ENCODE measurements around the gene RFTN1. TPM values are rescaled to one million over a fixed set of nuclear protein-coding genes. Genes with fewer than 3 reads are reported as not detected.

Gene RFTN1
- polyA plus RNA-seq, 3 donors, result 17.4 to 28.0 (median 27.2) TPM

- H3K4me3 Mint-ChIP-seq, result no peak overlapping the region
Measured at GRCh38 chr3:16485395-16485992, 28.0 kb downstream of the RFTN1 start.

GRCh38 chr3:16484984-16485383 is 28.5 kb downstream of the RFTN1 start:
- Mint-ChIP-seq H3K27me3 (ENCODE audit: low read depth in 3 of 3) (peaks cover 0 to 3% (median 0%) of the 10 kb centered on the region in 3 donors), H3K4me3 (no peak overlapping the region), H3K36me3 (peaks cover 35 to 43% of the 10 kb centered on the region in 2 donors), H3K27ac (no peak overlapping the region), H3K4me1 (peaks cover 40% of the 10 kb centered on the region), H3K9me3 (no peaks in the 10 kb centered on the region)
- TF ChIP-seq, protein P1, sequence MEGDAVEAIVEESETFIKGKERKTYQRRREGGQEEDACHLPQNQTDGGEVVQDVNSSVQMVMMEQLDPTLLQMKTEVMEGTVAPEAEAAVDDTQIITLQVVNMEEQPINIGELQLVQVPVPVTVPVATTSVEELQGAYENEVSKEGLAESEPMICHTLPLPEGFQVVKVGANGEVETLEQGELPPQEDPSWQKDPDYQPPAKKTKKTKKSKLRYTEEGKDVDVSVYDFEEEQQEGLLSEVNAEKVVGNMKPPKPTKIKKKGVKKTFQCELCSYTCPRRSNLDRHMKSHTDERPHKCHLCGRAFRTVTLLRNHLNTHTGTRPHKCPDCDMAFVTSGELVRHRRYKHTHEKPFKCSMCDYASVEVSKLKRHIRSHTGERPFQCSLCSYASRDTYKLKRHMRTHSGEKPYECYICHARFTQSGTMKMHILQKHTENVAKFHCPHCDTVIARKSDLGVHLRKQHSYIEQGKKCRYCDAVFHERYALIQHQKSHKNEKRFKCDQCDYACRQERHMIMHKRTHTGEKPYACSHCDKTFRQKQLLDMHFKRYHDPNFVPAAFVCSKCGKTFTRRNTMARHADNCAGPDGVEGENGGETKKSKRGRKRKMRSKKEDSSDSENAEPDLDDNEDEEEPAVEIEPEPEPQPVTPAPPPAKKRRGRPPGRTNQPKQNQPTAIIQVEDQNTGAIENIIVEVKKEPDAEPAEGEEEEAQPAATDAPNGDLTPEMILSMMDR (IDR thresholded peaks at IDR 0.05), result no peak
- Histone ChIP-seq H3K4me2 (replicated peaks; ENCODE audit: extremely low read depth, low read length, poor library complexity, severe bottlenecking) (no peak overlapping the region), H4K20me1 (ENCODE audit: insufficient read depth, low read length) (no peaks in the 10 kb centered on the region), H3K9ac (ENCODE audit: insufficient read depth, low read length, poor library complexity, severe bottlenecking) (no peak overlapping the region), H2AFZ (ENCODE audit: insufficient read depth, low read depth, low read length, poor library complexity, severe bottlenecking) (no peak overlapping the region), H3K9me3 (replicated peaks in 1 of 2; ENCODE audit: control insufficient read depth in 1 of 2, insufficient read depth in 1 of 2, low read length in 2 of 2) (no peaks in the 10 kb centered on the region), H3K79me2 (ENCODE audit: insufficient read depth, low read length) (peaks cover 7% of the 10 kb centered on the region), H3K27me3 (ENCODE audit: control insufficient read depth in 2 of 2, insufficient read depth in 2 of 2, low read length in 2 of 2) (no peaks in the 10 kb centered on the region), H3K36me3 (replicated peaks in 1 of 2; ENCODE audit: control insufficient read depth in 1 of 2, insufficient read depth in 2 of 2, low read length in 2 of 2) (peaks cover 0 to 41% of the 10 kb centered on the region in 2 donors), H3K4me3 (replicated peaks in 1 of 3; ENCODE audit: low read depth in 2 of 3, low read length in 3 of 3) (no peak overlapping the region), H3K4me1 (ENCODE audit: control insufficient read depth in 1 of 2, insufficient read depth in 2 of 2, low read length in 2 of 2) (peaks cover 24 to 35% of the 10 kb centered on the region in 2 donors), H3K27ac (ENCODE audit: low read depth in 1 of 2, low read length in 2 of 2) (no peak overlapping the region)
- WGBS (ENCODE audit: insufficient coverage), result 100% methylated on average over 1 of the region's 2 CpGs
- no peak for DNase-seq
- intact Hi-C loops (cut with micrococcal nuclease), result no loop called here

More at GRCh38 chr3:16485395-16485992, 28.0 kb downstream of the RFTN1 start:
- TF ChIP-seq, protein P1 (IDR thresholded peaks at IDR 0.05), result no peak
- H3K27me3 Mint-ChIP-seq (ENCODE audit: low read depth in 3 of 3), result peaks cover 0 to 3% (median 0%) of the 10 kb centered on the region in 3 donors
- H3K4me3 ChIP-seq (replicated peaks in 1 of 3; ENCODE audit: low read depth in 2 of 3, low read length in 3 of 3), result no peak overlapping the region
- peaks cover 0 to 42% of the 10 kb centered on the region in 2 donors for H3K36me3 ChIP-seq (replicated peaks in 1 of 2; ENCODE audit: control insufficient read depth in 1 of 2, insufficient read depth in 2 of 2, low read length in 2 of 2)
- H3K27ac ChIP-seq (ENCODE audit: low read depth in 1 of 2, low read length in 2 of 2), result no peak overlapping the region
- H3K36me3 Mint-ChIP-seq, result peaks cover 38 to 47% of the 10 kb centered on the region in 2 donors
- H3K4me1 Mint-ChIP-seq, result peaks cover 37% of the 10 kb centered on the region
- no peaks in the 10 kb centered on the region for H3K9me3 ChIP-seq (replicated peaks in 1 of 2; ENCODE audit: control insufficient read depth in 1 of 2, insufficient read depth in 1 of 2, low read length in 2 of 2)
- DNase-seq, result no peak
- no peaks in the 10 kb centered on the region for H3K9me3 Mint-ChIP-seq
- 100% methylated on average over 1 of the region's 5 CpGs for WGBS (ENCODE audit: insufficient coverage)
- intact Hi-C loops (cut with micrococcal nuclease), result no loop called here
- no peak overlapping the region for H3K9ac ChIP-seq (ENCODE audit: insufficient read depth, low read length, poor library complexity, severe bottlenecking)
- H2AFZ ChIP-seq (ENCODE audit: insufficient read depth, low read depth, low read length, poor library complexity, severe bottlenecking), result no peak overlapping the region
- H3K79me2 ChIP-seq (ENCODE audit: insufficient read depth, low read length), result peaks cover 3% of the 10 kb centered on the region
- H3K27ac Mint-ChIP-seq, result no peak overlapping the region
- H3K27me3 ChIP-seq (ENCODE audit: control insufficient read depth in 2 of 2, insufficient read depth in 2 of 2, low read length in 2 of 2), result no peaks in the 10 kb centered on the region
- H3K4me1 ChIP-seq (ENCODE audit: control insufficient read depth in 1 of 2, insufficient read depth in 2 of 2, low read length in 2 of 2), result peaks cover 24 to 34% of the 10 kb centered on the region in 2 donors
- H3K4me2 ChIP-seq (replicated peaks; ENCODE audit: extremely low read depth, low read length, poor library complexity, severe bottlenecking), result no peak overlapping the region
- no peaks in the 10 kb centered on the region for H4K20me1 ChIP-seq (ENCODE audit: insufficient read depth, low read length)
